Measurements from ENCODE around the gene NCCRP1.

- TF ChIP-seq POLR2AphosphoS5 (IDR thresholded peaks at IDR 0.05; ENCODE audit: low read depth, low read length): no peak
- TF ChIP-seq CTCF (IDR thresholded peaks at IDR 0.05): no peak
- TF ChIP-seq, protein P1, sequence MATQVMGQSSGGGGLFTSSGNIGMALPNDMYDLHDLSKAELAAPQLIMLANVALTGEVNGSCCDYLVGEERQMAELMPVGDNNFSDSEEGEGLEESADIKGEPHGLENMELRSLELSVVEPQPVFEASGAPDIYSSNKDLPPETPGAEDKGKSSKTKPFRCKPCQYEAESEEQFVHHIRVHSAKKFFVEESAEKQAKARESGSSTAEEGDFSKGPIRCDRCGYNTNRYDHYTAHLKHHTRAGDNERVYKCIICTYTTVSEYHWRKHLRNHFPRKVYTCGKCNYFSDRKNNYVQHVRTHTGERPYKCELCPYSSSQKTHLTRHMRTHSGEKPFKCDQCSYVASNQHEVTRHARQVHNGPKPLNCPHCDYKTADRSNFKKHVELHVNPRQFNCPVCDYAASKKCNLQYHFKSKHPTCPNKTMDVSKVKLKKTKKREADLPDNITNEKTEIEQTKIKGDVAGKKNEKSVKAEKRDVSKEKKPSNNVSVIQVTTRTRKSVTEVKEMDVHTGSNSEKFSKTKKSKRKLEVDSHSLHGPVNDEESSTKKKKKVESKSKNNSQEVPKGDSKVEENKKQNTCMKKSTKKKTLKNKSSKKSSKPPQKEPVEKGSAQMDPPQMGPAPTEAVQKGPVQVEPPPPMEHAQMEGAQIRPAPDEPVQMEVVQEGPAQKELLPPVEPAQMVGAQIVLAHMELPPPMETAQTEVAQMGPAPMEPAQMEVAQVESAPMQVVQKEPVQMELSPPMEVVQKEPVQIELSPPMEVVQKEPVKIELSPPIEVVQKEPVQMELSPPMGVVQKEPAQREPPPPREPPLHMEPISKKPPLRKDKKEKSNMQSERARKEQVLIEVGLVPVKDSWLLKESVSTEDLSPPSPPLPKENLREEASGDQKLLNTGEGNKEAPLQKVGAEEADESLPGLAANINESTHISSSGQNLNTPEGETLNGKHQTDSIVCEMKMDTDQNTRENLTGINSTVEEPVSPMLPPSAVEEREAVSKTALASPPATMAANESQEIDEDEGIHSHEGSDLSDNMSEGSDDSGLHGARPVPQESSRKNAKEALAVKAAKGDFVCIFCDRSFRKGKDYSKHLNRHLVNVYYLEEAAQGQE (IDR thresholded peaks at IDR 0.05; ENCODE audit: insufficient read depth in 1 of 2, low read depth in 2 of 2, low read length in 1 of 2): no peak
- no peak for TF ChIP-seq SIN3A (IDR thresholded peaks at IDR 0.05; ENCODE audit: borderline replicate concordance, insufficient read depth, low read depth, low read length)
These were observed 50.3 kb downstream of the NCCRP1 start for GRCh38 chr19:39246951-39247669.

Measured in Panc1 (cell line).